ENCODE data around the gene MS4A15. TPM values are rescaled to one million over a fixed set of nuclear protein-coding genes. Genes with fewer than 3 reads are reported as not detected.

MS4A15 gene
- polyA plus RNA-seq, 6 donors from 2014 or later, result not detected

GRCh38 chr11:60783911-60784310 is 27.2 kb downstream of the MS4A15 start:
- Mint-ChIP-seq H3K27ac (no peak overlapping the region), H3K27me3 (no peaks in the 10 kb centered on the region), H3K4me1 (no peaks in the 10 kb centered on the region), H3K36me3 (no peaks in the 10 kb centered on the region), H3K4me3 (no peak overlapping the region), H3K9me3 (no peaks in the 10 kb centered on the region)
- ATAC-seq (ENCODE audit: low read depth in 2 of 2) (no peak), DNase-seq (no peak)

- H3K27ac Mint-ChIP-seq, result no peak within 1 kb of the TSS
- H3K9me3 Mint-ChIP-seq, result no peaks in the 10 kb centered on the region
- no peaks in the 10 kb centered on the region for H3K27me3 Mint-ChIP-seq
- ATAC-seq (ENCODE audit: low read depth in 2 of 2) (no peak), DNase-seq (no peak)
- no peak within 1 kb of the TSS for H3K4me3 Mint-ChIP-seq
- H3K36me3 Mint-ChIP-seq, result no peaks in the 10 kb centered on the region
- no peaks in the 10 kb centered on the region for H3K4me1 Mint-ChIP-seq
Observed at GRCh38 chr11:60785136-60785535, 28.5 kb downstream of the MS4A15 start, which contains the start of gene MS4A10. MS4A10 (plus strand) TSS chr11:60785333; CDS start chr11:60790336, 5,003 bp downstream.

- no peaks in the 10 kb centered on the region for H3K36me3 Mint-ChIP-seq
- DNase-seq, result no peak
- H3K4me1 Mint-ChIP-seq, result no peaks in the 10 kb centered on the region
- H3K27ac Mint-ChIP-seq, result no peak overlapping the region
- no peak overlapping the region for H3K4me3 Mint-ChIP-seq
- ATAC-seq (ENCODE audit: low read depth in 2 of 2), result no peak
- H3K27me3 Mint-ChIP-seq, result no peaks in the 10 kb centered on the region
- H3K9me3 Mint-ChIP-seq, result no peaks in the 10 kb centered on the region
Observed at GRCh38 chr11:60785806-60786361, 29.2 kb downstream of the MS4A15 start.

- Mint-ChIP-seq H3K4me3 (no peak overlapping the region), H3K27ac (peak overlapping the region in 1 of 6 donors; percentile 69), H3K27me3 (peaks cover 0 to 5% (median 0%) of the 10 kb centered on the region in 3 donors), H3K36me3 (no peaks in the 10 kb centered on the region), H3K9me3 (no peaks in the 10 kb centered on the region), H3K4me1 (no peaks in the 10 kb centered on the region)
- ATAC-seq (ENCODE audit: low read depth in 2 of 2) (no peak), DNase-seq (no peak)
Observed at GRCh38 chr11:60786811-60787567, 30.3 kb downstream of the MS4A15 start.

GRCh38 chr11:60788401-60789125 is 31.9 kb downstream of the MS4A15 start:
- Mint-ChIP-seq H3K27ac (no peak overlapping the region), H3K9me3 (no peaks in the 10 kb centered on the region), H3K36me3 (no peaks in the 10 kb centered on the region), H3K4me1 (no peaks in the 10 kb centered on the region), H3K4me3 (no peak overlapping the region), H3K27me3 (peaks cover 0 to 8% (median 0%) of the 10 kb centered on the region in 3 donors)
- no peak for DNase-seq
- ATAC-seq (ENCODE audit: low read depth in 2 of 2), result no peak

GRCh38 chr11:60790726-60791125 is 34.1 kb downstream of the MS4A15 start:
- no peak overlapping the region for H3K4me3 Mint-ChIP-seq
- H3K4me1 Mint-ChIP-seq, result no peaks in the 10 kb centered on the region
- no peaks in the 10 kb centered on the region for H3K36me3 Mint-ChIP-seq
- H3K9me3 Mint-ChIP-seq, result peaks cover 0 to 1% (median 0%) of the 10 kb centered on the region in 7 donors
- no peak overlapping the region for H3K27ac Mint-ChIP-seq
- ATAC-seq (ENCODE audit: low read depth in 2 of 2), result no peak
- DNase-seq, result no peak
- H3K27me3 Mint-ChIP-seq, result peaks cover 1 to 12% (median 6%) of the 10 kb centered on the region in 3 donors

- Mint-ChIP-seq H3K4me3 (no peak overlapping the region), H3K27ac (no peak overlapping the region), H3K27me3 (peaks cover 4 to 13% (median 6%) of the 10 kb centered on the region in 3 donors), H3K9me3 (peaks cover 0 to 1% (median 0%) of the 10 kb centered on the region in 7 donors), H3K4me1 (no peaks in the 10 kb centered on the region), H3K36me3 (no peaks in the 10 kb centered on the region)
- DNase-seq (no peak), ATAC-seq (ENCODE audit: low read depth in 2 of 2) (no peak)
Observed at GRCh38 chr11:60791153-60791933, 34.7 kb downstream of the MS4A15 start.

GRCh38 chr11:60792521-60792920 is 35.9 kb downstream of the MS4A15 start:
- Mint-ChIP-seq H3K4me1 (no peaks in the 10 kb centered on the region), H3K27ac (no peak overlapping the region), H3K9me3 (peaks cover 0 to 1% (median 0%) of the 10 kb centered on the region in 7 donors), H3K4me3 (no peak overlapping the region), H3K36me3 (no peaks in the 10 kb centered on the region), H3K27me3 (peaks cover 4 to 13% (median 6%) of the 10 kb centered on the region in 3 donors)
- no peak for ATAC-seq (ENCODE audit: low read depth in 2 of 2)
- no peak for DNase-seq

- Mint-ChIP-seq H3K27me3 (peaks cover 4 to 24% (median 12%) of the 10 kb centered on the region in 3 donors), H3K9me3 (peaks cover 0 to 1% (median 0%) of the 10 kb centered on the region in 7 donors), H3K36me3 (no peaks in the 10 kb centered on the region), H3K27ac (no peak overlapping the region), H3K4me3 (no peak overlapping the region), H3K4me1 (no peaks in the 10 kb centered on the region)
- ATAC-seq (ENCODE audit: low read depth in 2 of 2) (no peak), DNase-seq (no peak)
Observed at GRCh38 chr11:60795291-60795690, 38.6 kb downstream of the MS4A15 start.

GRCh38 chr11:60797846-60798630 is 41.4 kb downstream of the MS4A15 start:
- ATAC-seq (ENCODE audit: low read depth in 2 of 2), result no peak
- no peak overlapping the region for H3K4me3 Mint-ChIP-seq
- H3K27ac Mint-ChIP-seq, result no peak overlapping the region
- peaks cover 0 to 1% (median 0%) of the 10 kb centered on the region in 7 donors for H3K9me3 Mint-ChIP-seq
- no peaks in the 10 kb centered on the region for H3K4me1 Mint-ChIP-seq
- no peaks in the 10 kb centered on the region for H3K36me3 Mint-ChIP-seq
- no peak for DNase-seq
- H3K27me3 Mint-ChIP-seq, result peaks cover 10 to 22% (median 18%) of the 10 kb centered on the region in 3 donors

- Mint-ChIP-seq H3K9me3 (peaks cover 0 to 1% (median 0%) of the 10 kb centered on the region in 7 donors), H3K4me3 (no peak overlapping the region), H3K27me3 (peaks cover 10 to 23% (median 18%) of the 10 kb centered on the region in 3 donors), H3K27ac (no peak overlapping the region), H3K36me3 (no peaks in the 10 kb centered on the region), H3K4me1 (no peaks in the 10 kb centered on the region)
- ATAC-seq (ENCODE audit: low read depth in 2 of 2) (no peak), DNase-seq (no peak)
Observed at GRCh38 chr11:60798631-60799030, 42.0 kb downstream of the MS4A15 start.

GRCh38 chr11:60801194-60801593 is 44.5 kb downstream of the MS4A15 start:
- no peaks in the 10 kb centered on the region for H3K4me1 Mint-ChIP-seq

More at GRCh38 chr11:60801194-60801593, 44.5 kb downstream of the MS4A15 start:
- H3K9me3 Mint-ChIP-seq, result no peaks in the 10 kb centered on the region
- no peak for DNase-seq
- no peak overlapping the region for H3K4me3 Mint-ChIP-seq
- no peak for ATAC-seq (ENCODE audit: low read depth in 2 of 2)
- H3K27me3 Mint-ChIP-seq, result peaks cover 9 to 26% (median 21%) of the 10 kb centered on the region in 3 donors
- no peak overlapping the region for H3K27ac Mint-ChIP-seq
- H3K36me3 Mint-ChIP-seq, result no peaks in the 10 kb centered on the region

All from naive B cell (primary cell).